GM12878 (cell line): ENCODE results near the gene APOBEC3C. TPM values are rescaled to one million over a fixed set of nuclear protein-coding genes. Genes with fewer than 3 reads are reported as not detected.

Experiments used
- ATAC-seq: fragments of 200-7000 bp; cut with Tn5 transposase; 3 replicates; pipeline ENCODE4 v1.9.1; 2020; ENCODE audit warnings: mild to moderate bottlenecking, moderate library complexity
- BruUV-seq: library from RNA; stranded (reverse); fragments of 400-500 nt; replicated peaks from 2 replicates; lab custom pipeline; 2021; lab: Mats Ljungman, UMichigan
- CTCF ChIA-PET: fragments of 300-600 bp; sonication (Branson Sonifier 250); formaldehyde crosslinking; extraction: SDS; loops from one replicate; lab custom pipeline; 2021; ENCODE audit warnings: inconsistent platforms; lab: Yijun Ruan, JAX
- POLR2A ChIA-PET: fragments of 350-600 bp; formaldehyde crosslinking; extraction: SDS; loops from one replicate; lab custom pipeline; 2021; ENCODE audit warnings: inconsistent platforms; lab: Charles Lee
- RAD21 ChIA-PET: fragments of 300-600 bp; sonication (Branson Sonifier 250); formaldehyde crosslinking; loops from one replicate; lab custom pipeline; 2023; ENCODE audit warnings: antibody characterized with exemption; ENCODE audit not compliant: unreplicated experiment; lab: Charles Lee
- SMC1A ChIA-PET: fragments of 300-600 bp; sonication (Branson Sonifier 250); formaldehyde crosslinking; loops from one replicate; lab custom pipeline; 2023; ENCODE audit not compliant: unreplicated experiment, uncharacterized antibody; lab: Charles Lee
- DNase-seq: peaks from one replicate; pipeline ENCODE4 v3.0.0-alpha.2; 2011; ENCODE audit warnings: low read depth, low spot score
- FAIRE-seq: peaks from 3 replicates; lab custom pipeline; 2011; peaks lifted over from hg19 to GRCh38; lab: Jason Lieb, UNC
- H2AFZ ChIP-seq: 2 replicates; pipeline ENCODE4 v1.6.0; 2011; ENCODE audit warnings: low read depth, low read length, control low read depth; ENCODE audit not compliant: control insufficient read depth
- H3K27ac ChIP-seq: 2 replicates; pipeline ENCODE4 v1.5.1; 2011; ENCODE audit warnings: control low read depth; ENCODE audit not compliant: control insufficient read depth, insufficient read depth
- H3K27me3 ChIP-seq, 2 experiments: replicated peaks in 1 of 2; 2 replicates each; pipeline versions ENCODE4 v1.6.0 to v1.6.1; 2011; ENCODE audit warnings: low read length in 1 of 2; ENCODE audit not compliant: control insufficient read depth in 2 of 2, insufficient read depth in 2 of 2
- H3K36me3 ChIP-seq, 2 experiments: 2 replicates each; pipeline ENCODE4 v1.5.1; 2011; ENCODE audit warnings: low read length in 1 of 2; ENCODE audit not compliant: control insufficient read depth in 2 of 2, insufficient read depth in 2 of 2
- H3K4me1 ChIP-seq: 2 replicates; pipeline ENCODE4 v1.6.1; 2011; ENCODE audit warnings: mild to moderate bottlenecking, low read length, moderate library complexity, mixed read lengths; ENCODE audit not compliant: control insufficient read depth, insufficient read depth
- H3K4me2 ChIP-seq: 2 replicates; pipeline ENCODE4 v1.6.0; 2011; ENCODE audit warnings: control low read depth; ENCODE audit not compliant: control insufficient read depth, insufficient read depth
- H3K4me3 ChIP-seq: fragments of 200-600 bp; sonication (generic); 2 replicates; pipeline ENCODE4 v1.5.1; 2016
- H3K79me2 ChIP-seq: 2 replicates; pipeline ENCODE4 v1.6.0; 2011; ENCODE audit warnings: low read length; ENCODE audit not compliant: control insufficient read depth, insufficient read depth
- H3K9ac ChIP-seq: 2 replicates; pipeline ENCODE4 v1.8.0; 2011; ENCODE audit warnings: low read length, control low read depth, mixed read lengths; ENCODE audit not compliant: control insufficient read depth, insufficient read depth
- H3K9me3 ChIP-seq: replicated peaks from 3 replicates; pipeline ENCODE4 v1.5.1; 2011; ENCODE audit warnings: mild to moderate bottlenecking, low read length; ENCODE audit not compliant: control insufficient read depth, insufficient read depth
- H4K20me1 ChIP-seq: 2 replicates; pipeline ENCODE4 v1.6.0; 2011; ENCODE audit not compliant: control insufficient read depth, insufficient read depth
- CTCF ChIP-seq, 3 experiments: IDR thresholded peaks in 2 of 3; conservative IDR thresholded peaks in 1 of 3; 2 replicates each; pipeline ENCODE4 v1.5.1; 2011; ENCODE audit warnings: low read depth in 3 of 3, low read length in 3 of 3, mild to moderate bottlenecking in 3 of 3, control low read depth in 2 of 3, moderate library complexity in 2 of 3, inconsistent platforms in 1 of 3, mixed read lengths in 1 of 3; ENCODE audit not compliant: control insufficient read depth in 2 of 3, insufficient read depth in 1 of 3; ENCODE audit errors: extremely low read depth in 1 of 3
- DPF2 ChIP-seq: fragments of 450-650 bp; IDR thresholded peaks from 2 replicates; pipeline ENCODE4 v1.6.1; 2017; ENCODE audit warnings: mild to moderate bottlenecking
- EED ChIP-seq: sonication (generic); IDR thresholded peaks from 2 replicates; pipeline ENCODE4 v1.6.1; 2016; ENCODE audit warnings: antibody characterized with exemption, low read depth
- HDGF ChIP-seq: fragments of 450-650 bp; IDR thresholded peaks from 2 replicates; pipeline ENCODE4 v1.6.1; 2016; ENCODE audit warnings: antibody characterized with exemption
- MAX ChIP-seq: IDR thresholded peaks from 2 replicates; pipeline ENCODE4 v1.6.1; 2012; ENCODE audit warnings: low read depth, low read length, improper control_type of control experiment
- SREBF2 ChIP-seq: IDR thresholded peaks from 2 replicates; pipeline ENCODE4 v1.6.1; 2012; ENCODE audit warnings: mild to moderate bottlenecking, low read length
- ZBTB4 ChIP-seq: fragments of 450-650 bp; formaldehyde crosslinking; IDR thresholded peaks from 2 replicates; pipeline ENCODE4 v1.4.0; 2022; ENCODE audit warnings: mild to moderate bottlenecking, moderate library complexity
- ZBTB40 ChIP-seq: fragments of 450-650 bp; IDR thresholded peaks from 2 replicates; pipeline ENCODE4 v1.6.1; 2016; ENCODE audit warnings: mild to moderate bottlenecking, moderate library complexity, borderline replicate concordance
- ZNF592 ChIP-seq: fragments of 450-650 bp; IDR thresholded peaks from 2 replicates; pipeline ENCODE4 v1.6.1; 2017; ENCODE audit warnings: mild to moderate bottlenecking, moderate library complexity
- ZSCAN29 ChIP-seq: fragments of 450-650 bp; IDR thresholded peaks from 2 replicates; pipeline ENCODE4 v1.6.1; 2017; ENCODE audit warnings: mild to moderate bottlenecking, moderate library complexity
- WGBS: methylation state at CpG from one replicate; pipeline ENCODE4 v1.1.6; 2016; ENCODE audit warnings: low lambda C conversion rate; ENCODE audit not compliant: insufficient replicate concordance, insufficient coverage; ENCODE audit errors: missing lambda C conversion rate; 5-methylcytosine and 5-hydroxymethylcytosine counted together
- in situ Hi-C: fragments of 300-500 bp; cut with MboI; formaldehyde crosslinking; loops from 9 replicates; pipeline ENCODE4 v1.14.3; 2018; ENCODE audit warnings: mixed read lengths
- intact Hi-C: fragments of 100-400 bp; cut with micrococcal nuclease; formaldehyde crosslinking; loops from one replicate; pipeline ENCODE4 v1.14.2; 2022; ENCODE audit not compliant: unreplicated experiment
- polyA plus RNA-seq, 11 experiments: library from polyadenylated mRNA; depleted of rRNA in 4 of 11; unstranded in 6 of 11; stranded (reverse) in 5 of 11; fragments of >200 nt; fragmentation: Nextera tagmentation in 4 of 11; fragmentation: Illumina TruSeq in 1 of 11; extraction: Ambion mirVana in 4 of 11; extraction: Trizol in 1 of 11; gene quantifications; 1 replicate in 1 of 11; 2 replicates in 10 of 11; pipeline versions ENCODE4 v1.2.1 to v1.2.3, GENCODE V29; 2011 to 2016; ENCODE audit warnings: inconsistent platforms in 2 of 11, missing spikeins in 2 of 11, low read depth in 1 of 11
- total RNA-seq, 4 experiments: library from RNA; depleted of rRNA in 3 of 4; stranded (reverse); fragments of >200 nt in 3 of 4; fragmentation: Illumina TruSeq in 1 of 4; extraction: Trizol in 1 of 4; gene quantifications; 2 replicates each; pipeline versions ENCODE4 v1.2.1 to v1.2.3, GENCODE V29; 2013 to 2021

The APOBEC3C gene
- total and polyA plus RNA-seq, 10 of the 15 experiments (the other 5 are each of a cell fraction or from before 2014, with no cell fraction given) = 22.9 to 290 (median 156) TPM

- WGBS = 55% methylated on average over 11 of the region's 11 CpGs
- no peak overlapping the region for H3K9ac ChIP-seq
- intact Hi-C loops (no loop called here), in situ Hi-C loops (no loop called here)
- H4K20me1 ChIP-seq = no peaks in the 10 kb centered on the region
- SMC1A ChIA-PET = interaction anchor here (0.7 to 1.0 kb wide), 3 partner anchors 15 to 348 kb away, joined by 3 read pairs; no protein-coding TSS in a partner anchor
- no peak for DNase-seq
- no peaks in the 10 kb centered on the region; a peak in 1 of 4 replicates for H3K27me3 ChIP-seq
- no peaks in the 10 kb centered on the region for H3K9me3 ChIP-seq
- H2AFZ ChIP-seq = no peak overlapping the region
- no peak overlapping the region for H3K4me3 ChIP-seq
- no peaks in the 10 kb centered on the region for H3K79me2 ChIP-seq
- RAD21 ChIA-PET = no interaction called here
- H3K4me2 ChIP-seq = no peak overlapping the region
- no peak for ATAC-seq
- peaks cover 9% of the 10 kb centered on the region for H3K4me1 ChIP-seq
- FAIRE-seq = no peak
- no TSS peak for BruUV-seq
- POLR2A ChIA-PET = interaction anchor here (1.7 kb wide), 1 partner anchor 17 kb away, joined by 3 read pairs; no protein-coding TSS in a partner anchor
- H3K27ac ChIP-seq = no peak overlapping the region
- no peaks in the 10 kb centered on the region for H3K36me3 ChIP-seq
- CTCF ChIA-PET = interaction anchor here (1.1 to 7.8 kb wide), 3 partner anchors 17 to 98 kb away, joined by 3 to 73 read pairs (median 24); partner anchors contain the start of gene CBX6
- TF ChIP-seq MAX = no peak
- no peak for TF ChIP-seq DPF2
- TF ChIP-seq CTCF (IDR thresholded peaks at IDR 0.05 in 2 of 3, conservative IDR thresholded peaks at IDR 0.05 in 1 of 3; ENCODE audit: control insufficient read depth in 2 of 3, extremely low read depth in 1 of 3, insufficient read depth in 1 of 3, low read depth in 3 of 3, low read length in 3 of 3) = no peak
- no peak for TF ChIP-seq ZBTB4 (CRISPR knock-in tag)
- TF ChIP-seq EED = no peak
- TF ChIP-seq HDGF = no peak
- TF ChIP-seq ZBTB40 = no peak
- TF ChIP-seq ZNF592 = no peak
- no peak for TF ChIP-seq SREBF2
- no peak for TF ChIP-seq ZSCAN29
Measured at GRCh38 chr22:38968801-38969200, 45.3 kb upstream of the APOBEC3C start.
